ENCODE measurements around the gene MYO16.

DNA sequence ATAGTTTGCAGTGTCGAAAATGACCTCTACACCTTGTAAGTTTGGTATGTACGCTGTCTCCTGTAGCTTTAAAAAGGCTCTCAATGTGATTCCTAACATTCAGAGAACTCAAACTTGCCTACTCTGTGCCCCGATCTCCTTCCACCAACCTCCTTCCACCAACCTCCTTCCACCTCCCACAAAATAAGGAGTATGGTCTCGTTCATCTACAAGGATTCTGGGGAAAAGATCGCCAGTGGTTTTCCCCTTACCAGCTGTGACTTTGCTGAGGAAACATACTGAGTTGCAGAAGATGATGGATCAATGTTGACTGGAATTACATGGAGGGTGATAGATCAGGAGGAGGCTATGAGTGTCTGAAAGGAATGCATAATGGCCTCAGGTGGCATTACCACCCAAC lies 16.0 kb downstream of the MYO16 start:
- TF ChIP-seq, protein P1, sequence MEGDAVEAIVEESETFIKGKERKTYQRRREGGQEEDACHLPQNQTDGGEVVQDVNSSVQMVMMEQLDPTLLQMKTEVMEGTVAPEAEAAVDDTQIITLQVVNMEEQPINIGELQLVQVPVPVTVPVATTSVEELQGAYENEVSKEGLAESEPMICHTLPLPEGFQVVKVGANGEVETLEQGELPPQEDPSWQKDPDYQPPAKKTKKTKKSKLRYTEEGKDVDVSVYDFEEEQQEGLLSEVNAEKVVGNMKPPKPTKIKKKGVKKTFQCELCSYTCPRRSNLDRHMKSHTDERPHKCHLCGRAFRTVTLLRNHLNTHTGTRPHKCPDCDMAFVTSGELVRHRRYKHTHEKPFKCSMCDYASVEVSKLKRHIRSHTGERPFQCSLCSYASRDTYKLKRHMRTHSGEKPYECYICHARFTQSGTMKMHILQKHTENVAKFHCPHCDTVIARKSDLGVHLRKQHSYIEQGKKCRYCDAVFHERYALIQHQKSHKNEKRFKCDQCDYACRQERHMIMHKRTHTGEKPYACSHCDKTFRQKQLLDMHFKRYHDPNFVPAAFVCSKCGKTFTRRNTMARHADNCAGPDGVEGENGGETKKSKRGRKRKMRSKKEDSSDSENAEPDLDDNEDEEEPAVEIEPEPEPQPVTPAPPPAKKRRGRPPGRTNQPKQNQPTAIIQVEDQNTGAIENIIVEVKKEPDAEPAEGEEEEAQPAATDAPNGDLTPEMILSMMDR (IDR thresholded peaks at IDR 0.05) = no peak
- TF ChIP-seq POLR2A (IDR thresholded peaks at IDR 0.05) = no peak

Data from breast epithelium (tissue), 3 donors.